DOHH2 (cell line): ENCODE measurements around the gene KITLG.

Source experiments
- CTCF ChIP-seq: fragments of 200-600 bp; sonication (generic); IDR thresholded peaks from one replicate; pipeline ENCODE4 v1.5.1; 2014; ENCODE audit warnings: antibody characterized with exemption, mild to moderate bottlenecking, low read depth, low read length; ENCODE audit not compliant: poor library complexity, severe bottlenecking
- EZH2phosphoT487 ChIP-seq: fragments of 200-600 bp; sonication (generic); IDR thresholded peaks from 2 replicates; pipeline ENCODE4 v1.6.1; 2017; ENCODE audit warnings: borderline replicate concordance, mild to moderate bottlenecking, antibody characterized with exemption, low read length, moderate library complexity, mixed read lengths

- TF ChIP-seq CTCF: no peak
- no peak for TF ChIP-seq EZH2phosphoT487
Measured at GRCh38 chr12:88451205-88451604, 129.1 kb downstream of the KITLG start.
